GM18508 (cell line): Measurements from ENCODE around the gene PADI2.

ENCODE experiments used
- ATAC-seq: cut with Tn5 transposase; IDR thresholded peaks from one replicate; pipeline ENCODE4 v1.9.1; 2021; ENCODE audit warnings: moderate number of reproducible peaks; ENCODE audit not compliant: insufficient read depth, unreplicated experiment

Gene PADI2

GRCh38 chr1:17031436-17031835 is 87.8 kb downstream of the PADI2 start:
- ATAC-seq, result no peak

GRCh38 chr1:17030206-17030605 is 89.0 kb downstream of the PADI2 start:
- ATAC-seq, result no peak

- ATAC-seq, result no peak
Measured at GRCh38 chr1:17028662-17029188, 90.5 kb downstream of the PADI2 start.

- ATAC-seq, result no peak
Measured at GRCh38 chr1:17027900-17028299, 91.4 kb downstream of the PADI2 start.

- no peak for ATAC-seq
Measured at GRCh38 chr1:17027403-17027802, 91.8 kb downstream of the PADI2 start.

- ATAC-seq, result no peak
Measured at GRCh38 chr1:17024721-17025120, 94.5 kb downstream of the PADI2 start.

- no peak for ATAC-seq
Measured at GRCh38 chr1:17023573-17023972, 95.7 kb downstream of the PADI2 start.

- ATAC-seq, result no peak
Measured at GRCh38 chr1:17023102-17023501, 96.1 kb downstream of the PADI2 start.

- no peak for ATAC-seq
Measured at GRCh38 chr1:17021896-17022295, 97.4 kb downstream of the PADI2 start.

- ATAC-seq, result no peak
Measured at GRCh38 chr1:17020502-17020901, 98.7 kb downstream of the PADI2 start.

GRCh38 chr1:17018849-17019248 is 100.4 kb downstream of the PADI2 start:
- ATAC-seq, result no peak

- ATAC-seq, result no peak
Measured at GRCh38 chr1:17017435-17017834, 101.8 kb downstream of the PADI2 start.
